Smooth muscle cell (in vitro differentiated cells): ENCODE results near the gene GDPD5. TPM values are rescaled to one million over a fixed set of nuclear protein-coding genes. Genes with fewer than 3 reads are reported as not detected.

Experiments used
- DNase-seq: peaks from one replicate; lab custom pipeline; 2025; ENCODE audit not compliant: unreplicated experiment; lab: John Stamatoyannopoulos, UW
- H2AFZ ChIP-seq: fragments of 200-600 bp; sonication (generic); 2 replicates; pipeline ENCODE4 v1.6.0; 2016; ENCODE audit warnings: antibody characterized with exemption, low read depth, mild to moderate bottlenecking
- H3F3A ChIP-seq: fragments of 200-600 bp; sonication (generic); 2 replicates; pipeline ENCODE4 v1.6.0; 2017; ENCODE audit warnings: antibody characterized with exemption, low read depth
- H3K27ac ChIP-seq: fragments of 200-600 bp; sonication (generic); 2 replicates; pipeline ENCODE4 v1.5.1; 2016; ENCODE audit warnings: low read depth, mild to moderate bottlenecking
- H3K27me3 ChIP-seq: fragments of 200-600 bp; sonication (generic); 2 replicates; pipeline ENCODE4 v1.6.1; 2016; ENCODE audit warnings: low read depth, mild to moderate bottlenecking
- H3K36me3 ChIP-seq: fragments of 200-600 bp; sonication (generic); 2 replicates; pipeline ENCODE4 v1.5.1; 2016; ENCODE audit warnings: low read depth
- H3K4me1 ChIP-seq: fragments of 200-600 bp; sonication (generic); 2 replicates; pipeline ENCODE4 v1.5.1; 2016; ENCODE audit warnings: low read depth
- H3K4me2 ChIP-seq: fragments of 200-600 bp; sonication (generic); 2 replicates; pipeline ENCODE4 v1.6.0; 2016; ENCODE audit warnings: mild to moderate bottlenecking
- H3K4me3 ChIP-seq: fragments of 200-600 bp; sonication (generic); 2 replicates; pipeline ENCODE4 v1.5.1; 2016; ENCODE audit warnings: mild to moderate bottlenecking
- H3K79me2 ChIP-seq: fragments of 200-600 bp; sonication (generic); 2 replicates; pipeline ENCODE4 v1.6.0; 2016; ENCODE audit warnings: low read depth, mild to moderate bottlenecking
- H3K9ac ChIP-seq: fragments of 200-600 bp; sonication (generic); 2 replicates; pipeline ENCODE4 v1.6.0; 2016; ENCODE audit warnings: low read depth
- H3K9me3 ChIP-seq: fragments of 200-600 bp; sonication (generic); replicated peaks from 2 replicates; pipeline ENCODE4 v1.5.1; 2016; ENCODE audit warnings: low read depth
- H4K20me1 ChIP-seq: fragments of 200-600 bp; sonication (generic); 2 replicates; pipeline ENCODE4 v1.6.0; 2016; ENCODE audit warnings: low read depth
- WGBS: methylation state at CpG from one replicate; pipeline ENCODE4 v1.1.7; 2016; ENCODE audit warnings: low lambda C conversion rate; 5-methylcytosine and 5-hydroxymethylcytosine counted together
- polyA plus RNA-seq: library from polyadenylated mRNA; unstranded; fragments of >200 nt; fragmentation: Nextera tagmentation; extraction: Ambion mirVana; gene quantifications from 2 replicates; pipeline ENCODE4 v1.2.1, GENCODE V29; 2016
- total RNA-seq: library from RNA; depleted of rRNA; stranded (reverse); fragments of >200 nt; gene quantifications from 2 replicates; pipeline ENCODE4 v1.2.3, GENCODE V29; 2014
- TF ChIP-seq, protein P1 (sequence below): fragments of 200-600 bp; sonication (generic); IDR thresholded peaks from 2 replicates; pipeline ENCODE4 v1.5.1; 2017; ENCODE audit warnings: borderline replicate concordance, mild to moderate bottlenecking, antibody characterized with exemption; ENCODE audit not compliant: insufficient read depth, poor library complexity, severe bottlenecking

The GDPD5 gene
- total and polyA plus RNA-seq, 2 experiments from 2014 or later: 2.3 to 5.8 TPM

DNA sequence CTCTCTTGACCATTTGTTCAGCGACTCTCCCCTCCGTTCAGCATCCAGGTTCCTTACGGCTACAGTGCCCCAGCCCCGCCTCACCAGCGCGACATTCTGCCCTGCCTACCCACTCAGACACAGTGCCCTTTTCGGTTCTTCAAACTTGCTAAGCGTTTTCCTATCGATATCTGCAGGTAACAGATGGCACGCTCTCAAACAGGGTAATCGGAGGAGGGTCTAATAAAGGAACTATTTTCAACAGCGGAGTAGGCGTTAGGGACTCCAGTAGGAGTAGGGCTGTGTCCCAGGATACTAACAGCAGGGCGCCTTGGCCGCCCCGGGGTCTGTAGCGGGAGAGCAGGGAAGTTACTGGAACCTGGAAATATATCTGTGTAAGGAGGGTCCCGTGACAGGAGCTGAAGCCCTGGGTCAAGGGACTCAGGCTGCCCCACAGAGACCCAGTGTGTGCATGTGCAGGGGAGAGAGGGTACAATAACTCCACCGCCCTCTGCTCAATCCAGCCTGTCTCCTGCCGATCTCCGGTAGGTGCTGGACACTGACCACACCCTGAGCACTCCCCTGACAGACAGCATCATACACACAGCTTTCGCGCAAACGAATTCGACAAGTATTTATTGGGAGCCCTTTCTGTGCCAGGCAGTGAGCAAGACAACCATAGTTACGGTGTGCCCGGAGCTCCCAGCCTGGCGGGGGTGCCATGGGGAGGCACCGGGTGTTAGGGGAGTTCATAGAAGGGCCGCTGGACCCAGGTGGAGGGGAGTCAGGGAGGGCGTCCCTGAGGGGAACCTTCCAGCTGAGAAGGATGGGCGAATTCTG is 94.8 kb downstream of the GDPD5 start:
- peaks cover 6% of the 10 kb centered on the region for H3K4me1 ChIP-seq
- TF ChIP-seq, protein P1, sequence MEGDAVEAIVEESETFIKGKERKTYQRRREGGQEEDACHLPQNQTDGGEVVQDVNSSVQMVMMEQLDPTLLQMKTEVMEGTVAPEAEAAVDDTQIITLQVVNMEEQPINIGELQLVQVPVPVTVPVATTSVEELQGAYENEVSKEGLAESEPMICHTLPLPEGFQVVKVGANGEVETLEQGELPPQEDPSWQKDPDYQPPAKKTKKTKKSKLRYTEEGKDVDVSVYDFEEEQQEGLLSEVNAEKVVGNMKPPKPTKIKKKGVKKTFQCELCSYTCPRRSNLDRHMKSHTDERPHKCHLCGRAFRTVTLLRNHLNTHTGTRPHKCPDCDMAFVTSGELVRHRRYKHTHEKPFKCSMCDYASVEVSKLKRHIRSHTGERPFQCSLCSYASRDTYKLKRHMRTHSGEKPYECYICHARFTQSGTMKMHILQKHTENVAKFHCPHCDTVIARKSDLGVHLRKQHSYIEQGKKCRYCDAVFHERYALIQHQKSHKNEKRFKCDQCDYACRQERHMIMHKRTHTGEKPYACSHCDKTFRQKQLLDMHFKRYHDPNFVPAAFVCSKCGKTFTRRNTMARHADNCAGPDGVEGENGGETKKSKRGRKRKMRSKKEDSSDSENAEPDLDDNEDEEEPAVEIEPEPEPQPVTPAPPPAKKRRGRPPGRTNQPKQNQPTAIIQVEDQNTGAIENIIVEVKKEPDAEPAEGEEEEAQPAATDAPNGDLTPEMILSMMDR: no peak
- no peaks in the 10 kb centered on the region for H3K36me3 ChIP-seq
- no peaks in the 10 kb centered on the region for H3K79me2 ChIP-seq
- H3K4me3 ChIP-seq: peak overlapping the region; percentile 33
- H3K27ac ChIP-seq: no peak overlapping the region
- no peaks in the 10 kb centered on the region for H4K20me1 ChIP-seq
- H3K9me3 ChIP-seq: no peaks in the 10 kb centered on the region
- H2AFZ ChIP-seq: no peak overlapping the region
- no peak for DNase-seq
- H3F3A ChIP-seq: no peaks in the 10 kb centered on the region
- H3K27me3 ChIP-seq: peaks cover 35% of the 10 kb centered on the region
- peak overlapping the region; percentile 83 for H3K4me2 ChIP-seq
- WGBS: 51% methylated on average over 32 of the region's 32 CpGs
- H3K9ac ChIP-seq: no peak overlapping the region

DNA sequence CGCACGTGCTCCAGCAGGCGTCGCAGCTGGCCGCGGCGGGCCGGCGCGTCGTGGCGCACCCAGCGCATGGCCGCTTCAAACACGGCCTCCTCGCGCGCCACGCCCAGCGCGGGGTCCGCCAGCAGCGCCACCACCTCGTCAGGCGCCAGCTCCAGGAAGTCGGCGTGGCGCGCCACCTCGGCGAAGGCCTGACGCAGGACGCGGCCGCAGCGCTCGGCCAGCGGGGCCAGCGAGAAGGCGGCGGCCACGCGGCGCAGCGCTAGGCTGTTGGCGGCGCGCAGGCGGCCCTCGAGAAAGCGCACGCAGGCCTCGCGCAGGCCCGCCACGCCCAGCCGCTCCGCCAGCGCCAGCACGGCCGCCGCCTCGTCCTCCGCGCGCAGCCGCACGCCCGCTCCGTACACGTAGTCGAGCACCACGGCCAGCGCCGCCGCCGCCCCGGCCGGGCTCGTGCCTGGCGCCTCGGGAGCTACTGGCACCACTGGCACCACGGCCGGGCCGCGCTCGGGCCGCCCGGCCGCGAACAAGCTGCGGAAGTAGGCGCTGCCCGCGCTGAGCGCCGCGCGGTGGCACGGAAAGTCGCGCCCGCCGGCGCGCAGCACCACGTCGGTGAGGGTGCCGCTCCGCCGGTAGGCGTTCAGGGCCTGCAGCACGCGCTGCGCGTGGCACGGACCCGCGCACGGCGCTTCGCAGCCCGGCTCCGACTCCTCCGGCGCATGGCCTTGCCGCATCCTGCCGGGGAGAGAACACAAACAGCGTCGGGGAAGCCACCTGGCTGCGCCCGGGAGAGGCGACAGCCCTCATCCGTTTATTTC is 95.6 kb downstream of the GDPD5 start:
- no peaks in the 10 kb centered on the region for H3F3A ChIP-seq

DNA sequence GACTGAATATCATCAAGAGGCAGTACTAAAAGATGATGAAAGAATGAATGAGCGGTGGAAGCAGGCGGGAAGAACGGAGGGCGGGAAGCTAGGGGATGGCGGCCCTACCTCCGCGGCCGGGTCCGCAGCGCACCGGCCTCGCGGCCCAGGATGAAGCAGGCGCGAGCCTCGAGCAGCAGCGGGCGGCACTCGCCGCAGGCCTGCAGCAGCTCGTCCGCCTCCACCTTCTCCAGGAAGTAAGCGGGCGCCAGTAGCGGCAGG is 96.2 kb downstream of the GDPD5 start:
- Histone ChIP-seq H3K9ac (no peak overlapping the region), H3K4me3 (no peak overlapping the region), H2AFZ (no peak overlapping the region), H3K79me2 (no peaks in the 10 kb centered on the region), H3K4me2 (peak overlapping the region; percentile 83), H3K36me3 (no peaks in the 10 kb centered on the region), H4K20me1 (no peaks in the 10 kb centered on the region), H3F3A (no peaks in the 10 kb centered on the region), H3K4me1 (peaks cover 12% of the 10 kb centered on the region), H3K9me3 (no peaks in the 10 kb centered on the region), H3K27ac (no peak overlapping the region), H3K27me3 (peaks cover 35% of the 10 kb centered on the region)
- WGBS: 40% methylated on average over 22 of the region's 25 CpGs
- DNase-seq: no peak
- TF ChIP-seq, protein P1: no peak

More for the DNA sequence above, 95.6 kb downstream of the GDPD5 start:
- H3K79me2 ChIP-seq: no peaks in the 10 kb centered on the region
- DNase-seq: peak; percentile 26
- TF ChIP-seq, protein P1: no peak
- no peak overlapping the region for H2AFZ ChIP-seq
- WGBS: 4% methylated on average over 133 of the region's 134 CpGs
- no peak overlapping the region for H3K27ac ChIP-seq
- H3K4me3 ChIP-seq: peak overlapping the region; percentile 33
- no peak overlapping the region for H3K9ac ChIP-seq
- H3K36me3 ChIP-seq: no peaks in the 10 kb centered on the region
- H3K9me3 ChIP-seq: no peaks in the 10 kb centered on the region
- H3K27me3 ChIP-seq: peaks cover 35% of the 10 kb centered on the region
- no peaks in the 10 kb centered on the region for H4K20me1 ChIP-seq
- peaks cover 8% of the 10 kb centered on the region for H3K4me1 ChIP-seq
- H3K4me2 ChIP-seq: peak overlapping the region; percentile 83
